Activated T-helper 17 cell treated with anti-CD3 and anti-CD28 coated beads, Interleukin-2, amount 50 U/mL, for 72 hours (primary cell): ENCODE results near the gene SATB2. TPM values are rescaled to one million over a fixed set of nuclear protein-coding genes. Genes with fewer than 3 reads are reported as not detected.

Experiments used
- ATAC-seq: fragments of 150-1000 bp; cut with Tn5 transposase; replicated peaks from 2 replicates; pipeline ENCODE4 v1.10.0; 2021; ENCODE audit warnings: mild to moderate bottlenecking, moderate library complexity
- H3K27ac Mint-ChIP-seq: one replicate; pipeline ENCODE4 v1.8.0; 2022; ENCODE audit warnings: mixed read lengths
- H3K27me3 Mint-ChIP-seq: one replicate; pipeline ENCODE4 v1.8.0; 2022; ENCODE audit warnings: mixed read lengths
- H3K36me3 Mint-ChIP-seq: one replicate; pipeline ENCODE4 v1.8.0; 2022; ENCODE audit warnings: low read depth, mild to moderate bottlenecking, mixed read lengths
- H3K4me1 Mint-ChIP-seq: one replicate; pipeline ENCODE4 v1.8.0; 2022; ENCODE audit warnings: mixed read lengths
- H3K4me3 Mint-ChIP-seq: one replicate; pipeline ENCODE4 v1.8.0; 2022; ENCODE audit warnings: mild to moderate bottlenecking, mixed read lengths
- H3K9me3 Mint-ChIP-seq: one replicate; pipeline ENCODE4 v1.8.0; 2022; ENCODE audit warnings: mixed read lengths
- total RNA-seq, 2 donors: library from RNA; stranded (reverse); gene quantifications; one replicate each; pipeline ENCODE4 v1.2.3, GENCODE V29; 2022

The SATB2 gene
- total RNA-seq, 2 donors from 2014 or later: 0.15 TPM; not detected in 1

DNA sequence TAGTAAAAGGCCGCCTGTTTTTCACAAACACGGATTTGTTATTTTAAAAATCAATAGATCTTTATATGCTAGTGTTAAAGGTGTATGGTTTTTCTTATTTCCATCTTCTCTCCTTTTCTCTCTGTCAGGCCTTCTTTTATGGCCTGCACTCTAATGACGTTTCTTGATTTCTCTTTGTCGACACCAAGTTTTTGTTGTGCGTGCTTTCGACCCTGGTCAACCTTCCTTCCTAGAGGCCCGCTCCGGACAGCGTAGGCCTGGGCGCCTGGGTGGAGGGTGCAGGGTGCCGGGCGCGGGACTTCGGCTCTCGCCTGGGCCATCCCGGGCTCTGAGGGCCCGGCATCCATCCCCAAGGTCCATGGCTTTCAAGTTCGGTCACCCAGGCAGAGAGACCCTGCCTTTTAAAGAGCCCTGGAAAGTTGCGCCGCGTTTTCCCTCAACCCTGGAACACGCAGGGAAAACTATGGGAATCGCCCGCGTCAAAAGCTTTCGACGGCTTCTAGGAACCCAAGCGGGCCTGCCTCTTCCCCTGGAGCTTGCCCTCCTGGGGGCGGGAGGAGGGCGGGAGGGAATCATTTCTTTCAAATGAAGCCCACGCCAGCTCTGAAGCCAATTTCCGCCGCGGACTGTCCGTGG is 4.1 kb upstream of the SATB2 start:
- peaks cover 19% of the 10 kb centered on the region for H3K36me3 Mint-ChIP-seq
- H3K4me3 Mint-ChIP-seq: no peak overlapping the region
- H3K27ac Mint-ChIP-seq: no peak overlapping the region
- ATAC-seq: no peak
- H3K4me1 Mint-ChIP-seq: peaks cover 10% of the 10 kb centered on the region
- peaks cover 47% of the 10 kb centered on the region for H3K27me3 Mint-ChIP-seq
- H3K9me3 Mint-ChIP-seq: peaks cover 8% of the 10 kb centered on the region

DNA sequence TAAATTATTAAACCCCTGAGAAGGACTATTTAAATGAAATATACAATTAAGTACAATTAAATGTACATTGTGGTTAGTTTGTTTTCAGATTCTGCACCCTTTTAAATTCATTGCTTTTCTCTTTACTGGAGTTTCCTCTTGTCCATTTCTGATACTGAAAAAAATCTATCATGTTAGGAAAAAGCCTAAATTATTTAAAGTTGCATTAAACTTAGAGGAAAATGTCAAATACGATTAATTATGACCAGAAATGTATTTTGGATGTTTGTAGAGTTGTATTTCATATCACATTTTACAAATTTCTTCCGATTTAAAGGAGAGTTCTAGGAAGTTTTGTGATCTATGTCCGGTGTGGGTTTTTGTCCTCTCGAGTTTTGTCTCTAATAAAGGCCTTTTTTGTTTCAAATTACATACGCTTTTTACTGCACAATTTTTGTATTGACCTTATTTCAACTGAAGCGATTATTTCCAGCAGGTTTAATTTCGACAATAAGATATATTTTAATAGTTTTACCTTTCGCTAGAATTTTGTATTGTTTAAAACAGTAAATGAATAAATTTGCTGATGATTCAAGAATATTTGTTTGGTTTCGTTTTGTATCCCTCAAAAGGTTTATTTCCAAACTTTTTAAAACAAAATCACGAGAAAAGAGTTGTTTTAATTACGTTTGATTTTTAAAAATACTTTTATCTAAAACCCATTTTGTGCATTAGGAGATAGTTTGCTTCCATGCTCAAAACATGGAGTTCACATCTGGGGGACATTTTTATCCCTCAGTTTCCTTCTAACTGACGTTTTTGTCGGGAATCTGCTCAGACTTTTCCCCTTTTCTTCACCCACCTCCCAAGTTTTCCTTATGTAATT is 3.3 kb upstream of the SATB2 start:
- no peak for ATAC-seq
- Mint-ChIP-seq H3K27me3 (peaks cover 43% of the 10 kb centered on the region), H3K9me3 (peaks cover under 1% of the 10 kb centered on the region), H3K4me3 (no peak overlapping the region), H3K27ac (no peak overlapping the region), H3K36me3 (peaks cover 19% of the 10 kb centered on the region), H3K4me1 (peaks cover 10% of the 10 kb centered on the region)

DNA sequence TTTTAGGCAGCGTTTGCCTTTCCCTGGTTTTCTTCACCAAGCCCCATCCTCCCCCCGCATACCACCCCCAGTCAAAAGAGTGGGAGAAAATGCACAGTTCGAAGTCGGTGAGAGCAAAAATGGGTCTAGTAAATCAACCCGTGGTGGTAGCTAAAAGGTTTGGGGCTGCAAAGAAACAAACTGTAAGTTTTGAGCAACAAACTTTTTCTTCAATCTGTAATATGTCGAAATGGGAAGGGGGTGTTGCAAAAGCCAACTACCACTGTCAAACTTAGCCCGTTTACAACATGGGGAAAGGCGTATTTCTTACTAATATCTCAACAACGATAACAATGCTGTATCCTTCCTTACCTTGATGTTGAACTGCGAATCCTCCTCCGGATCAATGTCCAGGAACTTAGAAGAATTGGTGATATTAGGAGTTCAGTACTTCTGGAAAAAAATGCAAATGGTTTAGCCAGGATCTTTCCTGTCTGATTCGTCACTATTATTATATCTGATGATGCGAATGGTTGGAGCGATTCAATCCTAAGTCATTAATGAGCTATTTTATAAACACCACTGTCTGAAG is 2.4 kb upstream of the SATB2 start:
- Mint-ChIP-seq H3K27ac (peak overlapping the region; percentile 65), H3K36me3 (peaks cover 15% of the 10 kb centered on the region), H3K9me3 (no peaks in the 10 kb centered on the region), H3K4me3 (peak overlapping the region; percentile 87), H3K4me1 (peaks cover 9% of the 10 kb centered on the region), H3K27me3 (peaks cover 38% of the 10 kb centered on the region)
- ATAC-seq: no peak

DNA sequence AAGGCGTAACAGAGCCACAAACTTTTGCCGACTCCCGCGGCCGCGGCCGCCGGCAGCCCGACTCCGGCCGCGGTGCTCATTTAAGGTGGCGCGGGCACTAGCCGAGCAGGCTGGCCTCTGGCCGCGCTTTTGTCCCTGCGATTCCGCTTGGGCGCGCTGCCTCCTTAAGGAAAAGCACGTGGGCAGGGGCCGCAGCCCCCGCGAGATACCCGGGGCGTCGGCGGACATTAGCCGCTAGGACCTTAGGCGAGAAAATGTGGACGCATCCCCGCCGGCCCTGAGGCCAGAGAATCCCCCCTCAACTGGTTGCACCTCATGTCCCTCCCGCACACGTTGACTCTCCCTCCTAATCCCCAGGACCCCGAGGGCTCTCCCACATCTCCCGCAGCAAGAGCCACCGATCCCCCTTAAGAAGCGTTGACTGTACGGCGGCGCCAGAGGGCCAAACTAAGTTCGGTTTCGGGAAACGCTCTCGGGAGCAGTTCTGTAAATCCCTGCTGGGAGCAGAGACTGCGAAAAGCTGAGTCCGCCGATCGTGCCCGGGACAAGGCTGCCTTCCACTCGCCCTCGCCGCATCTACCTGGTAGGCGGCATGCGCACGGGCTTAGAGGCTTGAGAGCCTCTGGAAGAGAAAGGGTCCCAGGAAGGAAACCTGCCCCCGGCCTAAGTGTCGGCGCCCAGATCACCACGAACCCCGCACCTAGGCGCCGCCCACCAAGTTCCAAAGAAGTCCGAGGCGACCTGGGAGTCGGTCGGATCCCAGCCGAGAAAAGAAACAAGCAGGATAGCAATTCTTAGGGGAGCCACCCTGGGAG is 1.8 kb upstream of the SATB2 start:
- Mint-ChIP-seq H3K27me3 (peaks cover 35% of the 10 kb centered on the region), H3K27ac (peak overlapping the region; percentile 65), H3K9me3 (no peaks in the 10 kb centered on the region), H3K36me3 (peaks cover 9% of the 10 kb centered on the region), H3K4me3 (peak overlapping the region; percentile 87), H3K4me1 (peaks cover 5% of the 10 kb centered on the region)
- peak; percentile 18 for ATAC-seq

DNA sequence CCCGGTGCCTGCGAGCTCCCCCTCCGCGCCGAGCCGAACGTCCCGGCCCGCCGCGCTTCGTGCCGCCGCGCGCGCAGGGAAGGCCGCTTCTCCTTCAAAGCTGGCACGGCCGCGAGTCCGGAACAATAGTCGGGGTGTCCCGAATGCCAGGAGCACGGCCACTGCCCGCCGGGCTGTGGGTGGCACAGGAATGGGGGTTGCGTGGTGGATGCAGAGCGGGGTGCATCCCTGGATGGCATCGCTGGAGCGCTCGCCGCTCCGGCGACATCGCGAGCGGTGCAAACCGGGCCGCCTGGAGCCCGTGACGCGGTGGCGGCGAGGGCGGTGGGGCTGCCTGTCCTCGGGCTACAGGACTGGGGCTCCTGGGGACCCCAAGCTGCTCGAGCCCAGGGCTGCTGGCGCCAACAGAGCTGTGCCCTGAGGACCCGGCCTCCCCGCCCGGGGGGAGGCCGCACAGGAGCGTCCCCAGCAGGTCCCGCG is 1.1 kb upstream of the SATB2 start:
- Mint-ChIP-seq H3K9me3 (no peaks in the 10 kb centered on the region), H3K4me3 (peak overlapping the region; percentile 87), H3K4me1 (peaks cover 5% of the 10 kb centered on the region), H3K27ac (no peak overlapping the region), H3K36me3 (peaks cover 9% of the 10 kb centered on the region), H3K27me3 (peaks cover 35% of the 10 kb centered on the region)
- ATAC-seq: peak; percentile 27

DNA sequence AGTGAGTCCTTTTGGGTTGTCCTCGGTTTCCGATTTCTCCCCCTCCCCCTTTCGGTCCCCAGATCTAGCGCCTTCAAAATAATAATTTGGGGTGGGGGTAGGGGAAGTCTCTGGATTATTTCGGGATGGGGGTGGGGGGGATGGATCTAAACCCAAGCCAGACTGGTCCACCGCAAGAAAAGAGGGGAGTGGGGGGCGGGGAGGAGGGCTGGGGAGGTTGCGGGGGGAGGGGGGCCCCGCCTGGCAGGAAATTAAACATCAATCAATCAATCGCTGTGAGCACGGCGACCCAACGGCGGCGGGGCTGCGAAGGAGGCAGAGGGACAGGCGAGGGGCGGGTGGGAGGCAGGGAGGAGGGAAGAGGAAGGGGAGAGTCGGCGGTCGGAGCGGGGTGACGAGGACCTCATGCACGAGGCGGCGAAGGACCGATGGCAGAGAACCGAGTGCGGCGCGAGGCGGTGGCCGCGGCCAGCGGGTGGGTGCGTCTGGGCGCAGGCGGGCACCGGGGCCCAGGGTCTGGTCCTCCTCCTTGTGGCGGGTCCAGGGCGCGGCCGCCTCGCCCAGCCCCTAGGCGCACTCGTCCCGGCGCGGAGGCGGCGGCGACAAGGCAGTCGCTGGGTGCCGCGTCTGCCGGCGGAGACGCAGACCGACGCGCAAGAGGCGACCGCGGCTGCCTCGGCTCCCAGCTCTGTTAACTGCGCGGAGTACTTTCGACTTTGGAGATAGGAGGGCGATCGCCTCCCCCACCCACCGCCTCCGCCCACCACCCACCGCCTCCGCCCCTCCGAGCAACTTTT is 468 bp upstream of the SATB2 start:
- ATAC-seq: peak; percentile 38
- peaks cover 35% of the 10 kb centered on the region for H3K27me3 Mint-ChIP-seq
- no peak overlapping the region for H3K27ac Mint-ChIP-seq
- no peaks in the 10 kb centered on the region for H3K9me3 Mint-ChIP-seq
- peaks cover 5% of the 10 kb centered on the region for H3K4me1 Mint-ChIP-seq
- H3K4me3 Mint-ChIP-seq: peak overlapping the region; percentile 70
- peaks cover 9% of the 10 kb centered on the region for H3K36me3 Mint-ChIP-seq

DNA sequence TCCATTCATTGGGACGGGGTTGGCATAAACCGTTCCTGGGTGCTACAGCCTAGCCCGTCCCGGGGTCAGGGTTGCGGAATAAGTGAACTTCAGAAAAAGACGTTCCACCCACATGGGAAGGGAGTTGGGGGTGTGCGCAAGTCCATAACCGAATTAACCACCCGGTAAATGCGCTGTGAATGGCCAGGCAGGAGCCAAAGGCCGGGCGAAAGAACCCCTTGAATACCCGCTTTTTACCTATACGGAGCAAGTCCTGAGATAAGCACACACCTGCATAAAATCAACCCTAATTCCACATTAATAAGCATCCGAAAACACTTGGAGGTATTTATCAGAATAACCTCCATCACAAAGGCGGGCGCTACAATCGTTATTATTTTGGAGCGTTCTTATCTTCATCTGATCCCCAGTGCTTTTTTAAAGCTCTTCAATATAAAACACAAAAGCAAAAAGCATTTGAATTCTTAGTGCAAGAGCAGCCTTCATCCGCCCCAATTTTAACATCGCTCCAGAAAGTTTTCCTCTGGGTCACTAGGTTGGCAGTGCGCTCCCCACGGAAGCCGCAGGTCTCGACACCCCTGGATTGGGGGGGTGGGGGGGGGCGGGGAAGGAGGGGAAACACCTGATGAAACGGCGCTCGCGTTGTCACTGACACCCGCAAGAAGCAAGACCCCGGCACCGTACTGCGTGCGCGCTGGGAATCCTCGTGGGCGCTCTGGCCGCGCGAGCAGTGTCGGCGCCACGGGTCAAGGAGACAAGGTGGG is 1.2 kb downstream of the SATB2 start:
- ATAC-seq: no peak
- Mint-ChIP-seq H3K36me3 (peaks cover 9% of the 10 kb centered on the region), H3K4me1 (peaks cover 5% of the 10 kb centered on the region), H3K9me3 (no peaks in the 10 kb centered on the region), H3K4me3 (peak overlapping the region; percentile 70), H3K27me3 (peaks cover 41% of the 10 kb centered on the region), H3K27ac (no peak overlapping the region)

DNA sequence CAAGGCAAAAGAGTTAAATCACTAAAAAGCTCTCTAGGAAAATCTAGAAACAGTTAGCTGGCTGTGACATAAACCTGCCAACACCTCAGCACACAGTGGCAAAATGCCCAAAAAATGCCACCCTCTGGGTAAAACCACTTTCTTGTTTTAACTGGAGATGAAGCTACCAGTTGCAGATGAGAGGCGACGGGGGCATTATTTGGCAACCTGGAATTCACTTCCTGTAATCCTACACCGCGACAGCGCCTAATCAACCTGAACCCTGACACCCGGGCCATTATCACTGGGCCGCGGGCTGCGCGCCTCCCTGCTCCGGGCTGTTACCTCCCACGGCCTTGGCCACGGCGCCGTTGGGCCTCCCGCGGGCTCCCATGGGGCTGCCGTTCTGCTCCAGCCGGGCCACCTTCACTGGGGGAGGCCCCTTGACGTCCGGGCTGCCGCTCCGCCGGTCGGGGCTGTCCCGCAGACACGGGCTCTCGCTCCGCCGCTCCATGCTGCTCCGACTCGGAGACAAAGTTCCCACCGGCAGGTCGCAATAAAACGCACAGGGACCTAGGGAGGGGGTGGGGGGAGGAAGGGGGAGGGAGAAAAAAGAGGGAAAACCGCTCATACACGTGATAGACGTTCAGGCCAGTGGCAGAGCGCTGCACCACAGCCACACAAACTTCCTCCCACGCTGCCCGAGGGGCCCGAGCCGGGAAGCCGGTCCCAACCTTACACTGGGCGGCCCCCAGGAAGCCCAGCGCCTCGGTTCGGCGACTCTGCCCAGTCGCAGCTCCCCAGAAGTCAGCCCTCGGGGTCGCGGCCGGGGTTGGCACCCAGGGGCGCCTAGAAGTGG is 2.0 kb downstream of the SATB2 start:
- ATAC-seq: peak; percentile 19
- no peak overlapping the region for H3K27ac Mint-ChIP-seq
- peaks cover 36% of the 10 kb centered on the region for H3K27me3 Mint-ChIP-seq
- peaks cover 9% of the 10 kb centered on the region for H3K36me3 Mint-ChIP-seq
- peaks cover 5% of the 10 kb centered on the region for H3K4me1 Mint-ChIP-seq
- no peaks in the 10 kb centered on the region for H3K9me3 Mint-ChIP-seq
- peak overlapping the region; percentile 70 for H3K4me3 Mint-ChIP-seq

DNA sequence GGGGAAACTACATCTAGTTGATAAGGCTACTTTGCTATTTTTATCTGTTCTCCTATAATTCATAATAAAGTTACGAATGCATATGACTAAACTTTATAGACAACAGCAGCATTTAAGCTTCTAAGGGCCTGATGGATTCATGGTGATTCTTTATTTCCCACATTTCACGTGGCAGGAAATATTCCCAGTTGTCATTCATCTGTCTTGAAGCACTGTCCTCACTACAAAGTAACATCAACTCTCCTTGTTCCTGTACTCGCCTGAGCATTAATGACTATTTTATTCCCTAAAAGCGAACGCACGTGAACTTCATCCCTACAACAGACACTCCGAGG is 2.6 kb downstream of the SATB2 start:
- H3K4me3 Mint-ChIP-seq: peak overlapping the region; percentile 70
- H3K4me1 Mint-ChIP-seq: peaks cover 5% of the 10 kb centered on the region
- H3K36me3 Mint-ChIP-seq: peaks cover 5% of the 10 kb centered on the region
- no peaks in the 10 kb centered on the region for H3K9me3 Mint-ChIP-seq
- H3K27ac Mint-ChIP-seq: no peak overlapping the region
- peaks cover 30% of the 10 kb centered on the region for H3K27me3 Mint-ChIP-seq
- no peak for ATAC-seq

DNA sequence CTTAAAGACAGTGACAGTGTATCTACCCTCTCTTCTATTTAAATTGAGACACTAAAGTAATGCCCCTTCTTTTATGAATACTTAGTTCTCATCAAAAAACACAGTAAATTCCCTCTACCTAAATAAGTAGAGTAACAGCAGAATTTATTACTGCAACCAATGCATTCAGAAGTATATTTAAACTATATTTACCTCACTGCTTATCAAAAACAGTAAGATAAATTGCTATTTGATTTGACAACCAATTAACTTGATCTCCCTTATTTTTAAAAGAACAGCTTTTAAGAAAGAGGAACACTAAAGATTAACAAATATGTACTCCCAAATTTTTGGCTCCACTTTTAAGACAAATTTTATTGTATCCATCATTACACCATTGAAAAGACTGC is 4.8 kb downstream of the SATB2 start:
- no peak for ATAC-seq
- no peaks in the 10 kb centered on the region for H3K4me1 Mint-ChIP-seq
- no peaks in the 10 kb centered on the region for H3K36me3 Mint-ChIP-seq
- peaks cover 27% of the 10 kb centered on the region for H3K27me3 Mint-ChIP-seq
- H3K27ac Mint-ChIP-seq: no peak overlapping the region
- no peaks in the 10 kb centered on the region for H3K9me3 Mint-ChIP-seq
- no peak overlapping the region for H3K4me3 Mint-ChIP-seq

DNA sequence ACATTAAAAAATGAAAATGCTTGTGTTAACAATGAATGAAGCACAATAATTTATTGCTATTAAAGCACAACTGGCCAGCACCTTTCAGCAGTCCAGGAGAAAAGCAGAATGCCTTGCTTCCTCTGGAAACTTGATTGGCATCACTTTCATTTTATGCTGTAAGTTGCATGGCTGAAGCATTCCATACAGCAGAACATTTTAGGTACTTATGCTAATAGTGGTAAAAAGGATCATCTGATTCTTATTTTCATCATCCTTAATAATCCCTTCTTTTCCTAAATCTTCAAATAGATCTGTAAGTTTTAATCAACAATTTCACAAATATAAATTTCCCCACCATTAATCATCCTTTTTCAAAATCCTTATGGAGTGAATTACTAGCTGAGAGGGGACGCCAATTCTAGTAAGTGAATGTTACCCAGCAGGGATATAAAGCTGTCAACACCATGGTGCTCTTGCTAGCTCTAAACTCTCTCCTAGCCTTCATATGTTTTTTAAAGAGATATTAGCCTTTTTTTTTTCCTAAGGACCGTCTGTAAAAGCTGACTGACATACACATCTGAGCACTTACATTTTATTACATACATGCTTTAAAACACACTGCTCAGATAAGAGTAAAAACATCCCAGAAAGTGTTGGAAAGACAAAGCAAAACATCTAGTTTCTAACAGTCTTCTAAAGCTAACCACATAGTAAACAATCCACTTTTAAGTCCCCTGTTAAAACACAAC is 5.3 kb downstream of the SATB2 start:
- no peaks in the 10 kb centered on the region for H3K9me3 Mint-ChIP-seq
- no peak overlapping the region for H3K27ac Mint-ChIP-seq
- H3K27me3 Mint-ChIP-seq: peaks cover 29% of the 10 kb centered on the region
- no peaks in the 10 kb centered on the region for H3K4me1 Mint-ChIP-seq
- no peaks in the 10 kb centered on the region for H3K36me3 Mint-ChIP-seq
- no peak for ATAC-seq
- H3K4me3 Mint-ChIP-seq: no peak overlapping the region

DNA sequence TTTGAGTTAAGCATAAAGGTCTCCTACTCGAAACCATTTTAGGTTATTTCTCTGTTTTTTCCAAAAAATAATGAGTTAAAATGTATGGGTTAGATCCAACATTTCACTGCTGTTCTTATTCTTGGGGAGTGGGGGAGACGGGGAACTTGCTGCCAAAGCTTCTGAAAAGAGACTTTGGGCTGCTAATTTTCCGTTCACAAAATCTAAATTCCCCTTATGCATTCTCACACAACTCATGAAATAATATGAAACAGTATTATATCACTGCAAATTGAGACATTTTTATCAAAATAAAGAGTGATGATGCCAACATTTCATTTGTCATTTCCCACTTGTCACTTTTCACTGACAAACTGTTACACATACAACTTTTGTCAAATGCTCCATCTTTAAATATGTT is 7.8 kb downstream of the SATB2 start:
- Mint-ChIP-seq H3K27me3 (peaks cover 26% of the 10 kb centered on the region), H3K9me3 (no peaks in the 10 kb centered on the region), H3K36me3 (no peaks in the 10 kb centered on the region), H3K27ac (no peak overlapping the region), H3K4me3 (no peak overlapping the region), H3K4me1 (no peaks in the 10 kb centered on the region)
- no peak for ATAC-seq
